GM21381 (cell line): ENCODE measurements around the gene KCTD3.
A peak's percentile ranks its signal among the peaks of the same experiment; 100 is the strongest.

Source experiments
- ATAC-seq: cut with Tn5 transposase; IDR thresholded peaks from one replicate; pipeline ENCODE4 v1.9.1; 2021; ENCODE audit warnings: mild to moderate bottlenecking, moderate library complexity; ENCODE audit not compliant: unreplicated experiment

KCTD3 gene

DNA sequence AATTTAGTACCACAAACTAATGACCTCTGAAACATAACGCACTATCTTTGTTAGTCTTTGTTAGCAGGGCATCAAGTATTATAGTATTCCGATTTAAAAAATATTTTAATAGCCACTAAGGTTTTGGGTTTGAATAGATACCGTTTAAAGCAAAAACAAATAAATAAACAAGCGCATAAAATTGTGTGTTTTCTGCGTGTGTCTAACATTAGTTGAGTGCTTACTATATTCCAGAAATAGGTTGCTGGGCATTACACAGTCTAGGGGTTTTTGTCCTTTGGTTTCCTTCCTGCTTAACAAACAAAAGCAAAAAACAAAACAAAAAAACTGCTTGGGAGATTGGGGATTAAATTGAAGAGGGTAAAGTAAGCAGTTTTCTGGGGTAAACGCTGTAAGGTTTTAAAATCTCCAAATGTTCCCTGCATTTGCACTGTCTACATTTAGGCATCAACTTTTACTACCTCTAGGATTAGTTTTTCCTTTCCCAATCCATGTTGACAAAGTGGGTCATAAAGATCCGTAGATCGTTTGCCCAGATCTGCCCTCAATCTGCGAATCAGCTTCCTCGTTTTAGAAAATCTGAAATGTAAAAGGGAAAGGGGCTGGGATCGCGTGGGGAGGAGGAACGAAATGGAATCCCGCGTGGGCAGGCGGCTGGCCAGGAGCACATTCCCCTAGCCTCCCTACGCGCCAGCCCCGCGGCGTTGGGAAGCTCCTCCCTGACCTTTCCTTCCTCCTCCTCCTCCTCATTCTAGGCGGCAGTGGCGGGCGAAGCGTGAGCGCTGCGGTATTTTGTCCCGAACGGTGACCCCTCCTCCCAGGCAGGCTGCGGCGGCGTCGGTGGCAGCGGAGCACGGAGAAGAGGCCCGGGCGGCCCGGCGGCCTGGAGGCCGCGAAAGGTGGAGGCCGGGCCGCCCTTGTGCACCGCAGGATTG lies at the start of gene KCTD3:
Gene KCTD3, plus strand, starts transcription at position 749 of the 935 bp plus-strand sequence. CDS start 382 bp downstream, outside the sequence.
- ATAC-seq: peak; percentile 65

DNA sequence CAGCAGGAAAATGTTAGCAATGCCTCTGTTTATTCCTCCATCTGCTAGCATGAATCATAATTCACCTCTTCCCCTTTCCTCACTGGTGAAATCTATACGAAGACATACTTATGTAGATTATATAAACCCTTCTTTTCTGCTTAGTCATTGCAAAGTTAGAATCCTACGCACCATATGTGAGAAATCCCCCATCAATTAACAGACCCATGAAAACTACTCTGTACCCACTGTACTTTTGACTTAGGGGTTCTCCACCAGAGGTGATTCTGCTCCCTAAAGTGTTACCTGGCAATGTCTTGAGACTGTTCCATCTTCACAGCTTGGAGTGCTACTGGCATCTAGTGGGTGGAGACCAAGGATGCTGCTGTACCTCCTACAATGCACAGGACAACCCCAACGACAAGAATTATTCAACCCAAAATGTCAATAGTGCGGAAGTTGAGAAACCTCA lies 49.6 kb upstream of the KCTD3 start:
- no peak for ATAC-seq

DNA sequence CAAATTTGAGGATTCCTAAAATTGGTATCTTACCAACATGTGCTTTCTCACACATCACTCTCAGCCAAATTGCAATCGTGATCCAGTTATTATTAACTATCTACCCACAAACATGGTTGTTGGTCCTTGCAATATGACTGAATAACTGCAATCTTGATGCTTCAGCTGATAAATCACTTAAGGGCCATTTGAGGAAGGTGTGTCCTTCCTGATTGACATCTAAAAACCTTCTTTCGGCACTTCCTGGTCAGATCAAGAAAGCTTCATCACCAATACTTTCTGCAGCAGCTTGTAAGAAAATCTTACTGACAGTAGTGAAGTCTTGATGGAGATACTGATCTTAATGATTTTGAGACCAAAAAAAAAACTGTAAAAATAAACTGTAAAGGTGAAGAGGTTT lies 48.5 kb upstream of the KCTD3 start:
- ATAC-seq: no peak

DNA sequence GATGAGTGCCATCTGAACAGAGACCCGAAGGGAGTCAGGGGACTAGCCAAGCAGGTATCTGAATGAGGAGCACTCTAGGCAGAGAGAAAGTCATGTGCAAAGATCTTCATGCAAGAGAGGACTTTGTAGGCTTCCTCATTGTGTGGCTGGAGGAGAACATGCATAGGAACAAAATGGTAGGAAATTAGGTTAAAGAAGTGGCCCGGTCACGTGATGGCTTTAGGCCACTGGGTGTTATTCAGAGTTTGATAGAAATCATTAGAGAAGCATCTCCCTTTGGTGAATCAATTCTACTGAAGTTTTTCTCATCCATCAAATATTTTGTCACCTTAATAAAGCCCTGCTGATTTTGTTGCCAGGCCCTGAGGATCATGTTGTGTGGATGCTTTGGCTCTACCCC lies 45.8 kb upstream of the KCTD3 start:
- ATAC-seq: no peak

GRCh38 chr1:215523128-215523861 lies 43.8 kb upstream of the KCTD3 start:
- no peak for ATAC-seq

GRCh38 chr1:215523906-215524305 lies 43.2 kb upstream of the KCTD3 start:
- ATAC-seq: no peak

GRCh38 chr1:215526147-215526845 lies 40.8 kb upstream of the KCTD3 start:
- ATAC-seq: peak; percentile 71

DNA sequence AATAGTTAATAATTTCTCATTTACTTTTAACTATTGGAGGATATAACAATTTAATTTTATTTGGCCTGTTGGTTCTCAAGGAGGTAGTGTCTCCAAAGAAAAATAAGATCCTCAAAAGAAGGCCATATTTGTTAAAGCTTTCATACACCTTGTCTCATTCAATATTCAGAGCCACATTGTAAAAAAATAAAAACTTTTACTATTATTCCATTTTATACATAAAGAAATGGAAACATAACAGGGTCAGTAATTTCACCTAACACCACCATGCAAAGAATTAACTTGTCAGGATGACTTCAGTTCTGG lies 40.3 kb upstream of the KCTD3 start:
- ATAC-seq: no peak

GRCh38 chr1:215529111-215529510 lies 38.0 kb upstream of the KCTD3 start:
- no peak for ATAC-seq

DNA sequence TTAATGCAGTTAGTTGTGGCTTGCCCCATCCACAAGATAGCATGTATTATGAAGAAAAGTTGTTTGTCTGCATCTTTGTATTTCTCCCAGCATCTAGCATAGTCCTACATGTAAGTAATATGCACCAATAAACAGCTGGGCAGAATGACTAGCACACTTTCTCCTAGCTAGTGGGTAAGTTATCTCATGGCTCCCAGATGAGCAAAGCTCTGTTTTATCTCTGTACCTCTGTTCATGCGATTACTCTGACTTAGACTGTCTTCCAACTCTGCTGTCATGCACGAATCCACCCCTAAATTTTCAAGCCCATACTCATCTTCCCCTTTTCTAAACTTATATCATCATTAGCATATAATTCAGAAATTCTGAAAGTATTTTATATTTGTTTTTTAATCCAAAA lies 37.5 kb upstream of the KCTD3 start:
- no peak for ATAC-seq

DNA sequence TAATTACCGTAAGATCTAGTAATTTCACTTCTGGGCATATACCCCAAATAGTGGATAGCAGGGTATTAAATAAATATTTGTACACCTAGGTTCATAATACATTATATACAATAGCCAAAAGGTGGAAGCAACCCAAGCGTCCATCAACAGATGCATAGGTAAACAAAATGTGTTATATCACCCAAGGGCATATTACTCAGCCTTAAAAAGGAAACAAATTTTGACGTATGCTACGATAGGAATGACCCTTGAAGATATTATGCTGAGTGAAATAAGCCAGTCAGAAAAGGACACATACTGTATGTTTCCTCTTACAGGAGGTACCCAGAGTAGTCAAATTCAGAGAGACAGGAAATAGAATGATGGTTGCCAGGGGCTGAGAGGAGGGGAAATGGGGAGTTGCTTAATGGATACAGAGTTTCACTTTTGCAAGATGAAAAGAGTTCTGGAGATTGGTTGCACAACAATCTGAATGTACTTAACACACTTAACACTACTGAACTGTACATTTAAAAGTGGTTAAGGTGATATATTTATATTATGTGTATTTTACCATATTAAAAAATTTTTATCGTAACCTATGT lies 36.6 kb upstream of the KCTD3 start:
- ATAC-seq: no peak

DNA sequence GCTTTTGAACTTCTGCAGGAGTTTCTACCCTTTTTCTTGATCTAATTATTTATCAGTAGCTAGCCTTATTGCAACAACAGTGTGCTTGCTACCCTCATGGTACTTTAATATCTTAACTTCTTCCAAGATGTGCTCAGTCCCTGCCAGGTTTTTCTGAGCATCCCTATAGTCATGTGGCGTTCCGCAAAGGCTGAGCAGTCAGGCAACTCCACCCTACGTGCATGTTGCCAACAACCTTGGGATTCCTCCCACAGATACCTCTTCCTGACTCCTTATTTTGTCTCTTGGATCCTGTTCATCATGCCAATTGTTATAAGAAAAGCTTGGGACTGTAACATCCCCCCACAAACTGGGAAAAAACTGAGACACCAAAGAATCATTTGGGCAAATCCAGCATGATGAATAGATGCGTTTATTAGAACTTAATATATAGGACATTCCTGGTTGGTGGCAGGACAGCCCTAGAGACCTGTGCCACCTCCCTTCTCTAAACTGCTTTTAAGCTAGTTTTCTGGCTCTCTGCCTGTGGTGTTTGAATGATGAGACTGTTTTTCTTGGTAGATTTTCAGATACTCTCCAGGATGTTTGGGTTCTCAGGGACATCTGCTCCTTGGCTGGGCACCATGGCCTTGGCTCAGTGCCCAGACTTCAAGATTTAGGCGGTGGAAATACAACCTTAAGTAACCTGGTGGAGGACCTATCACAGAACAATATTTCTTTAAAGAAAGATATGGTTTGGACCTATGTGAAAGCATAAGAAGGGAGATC lies 27.1 kb upstream of the KCTD3 start:
- ATAC-seq: no peak

GRCh38 chr1:215542301-215542700 lies 24.8 kb upstream of the KCTD3 start:
- ATAC-seq: no peak

DNA sequence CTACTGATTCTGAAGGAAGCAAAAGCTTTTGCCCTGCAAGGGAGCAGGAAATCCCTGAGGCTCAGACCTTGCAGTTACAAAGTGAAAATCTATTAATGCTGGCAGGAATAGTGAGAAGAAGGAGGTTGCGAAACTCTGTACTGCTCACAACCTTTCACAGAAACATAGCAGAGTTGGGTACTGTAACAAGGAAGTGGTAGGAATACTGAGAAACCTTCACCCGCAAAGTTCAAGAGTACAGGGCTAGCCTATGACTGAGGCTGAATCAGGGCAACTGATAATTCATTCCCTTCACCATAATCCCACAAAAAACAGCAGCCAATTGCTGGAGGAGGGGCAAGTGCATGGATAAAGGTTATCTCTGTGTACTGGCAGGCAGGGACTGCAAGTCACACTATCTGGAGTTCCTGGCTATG lies 23.9 kb upstream of the KCTD3 start:
- peak; percentile 90 for ATAC-seq

GRCh38 chr1:215543806-215544205 lies 23.3 kb upstream of the KCTD3 start:
- ATAC-seq: no peak

DNA sequence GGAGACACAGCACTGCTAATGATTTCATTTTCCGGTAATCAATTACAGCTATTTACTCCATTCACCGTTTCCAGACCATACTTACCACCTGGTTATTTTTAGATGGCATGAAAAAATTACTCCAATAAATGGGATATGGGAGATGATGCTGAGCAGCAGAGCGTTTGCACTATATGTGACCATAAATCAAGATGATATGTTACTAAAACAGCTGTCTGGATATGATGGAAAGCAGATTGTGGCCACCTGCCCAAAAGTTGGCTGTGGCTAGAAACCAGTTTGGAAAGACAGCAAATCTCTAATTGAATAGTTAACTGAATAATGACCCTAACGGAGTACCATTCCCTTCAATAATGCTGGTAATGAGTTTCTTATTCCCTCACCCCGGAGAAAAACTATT lies 22.5 kb upstream of the KCTD3 start:
- no peak for ATAC-seq

- no peak for ATAC-seq
These were observed 22.0 kb upstream of the KCTD3 start for GRCh38 chr1:215545096-215545495.

DNA sequence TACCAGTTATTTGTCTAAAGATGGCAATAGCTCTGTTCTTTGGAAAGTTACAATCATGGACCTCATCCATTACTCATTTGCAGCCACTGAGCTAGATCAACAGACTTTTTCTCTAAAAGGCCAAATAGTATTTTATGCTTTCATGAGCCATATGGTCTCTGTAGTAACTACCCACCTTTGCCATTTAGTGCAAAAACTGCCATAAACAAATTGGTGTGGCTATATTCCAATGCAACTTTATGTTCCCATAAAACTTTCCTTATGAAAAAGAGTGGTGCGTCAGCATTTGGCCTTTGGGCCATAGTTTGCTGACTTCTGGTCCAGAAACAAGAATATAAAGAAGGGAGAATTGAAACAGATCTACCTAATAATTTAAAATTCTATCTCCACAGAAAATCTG lies 20.1 kb upstream of the KCTD3 start:
- ATAC-seq: no peak

GRCh38 chr1:215551806-215552205 lies 15.3 kb upstream of the KCTD3 start:
- ATAC-seq: no peak

- no peak for ATAC-seq
These were observed 12.2 kb upstream of the KCTD3 start for GRCh38 chr1:215554865-215555264.
